ENCODE data around the gene SPATA1.

DNA sequence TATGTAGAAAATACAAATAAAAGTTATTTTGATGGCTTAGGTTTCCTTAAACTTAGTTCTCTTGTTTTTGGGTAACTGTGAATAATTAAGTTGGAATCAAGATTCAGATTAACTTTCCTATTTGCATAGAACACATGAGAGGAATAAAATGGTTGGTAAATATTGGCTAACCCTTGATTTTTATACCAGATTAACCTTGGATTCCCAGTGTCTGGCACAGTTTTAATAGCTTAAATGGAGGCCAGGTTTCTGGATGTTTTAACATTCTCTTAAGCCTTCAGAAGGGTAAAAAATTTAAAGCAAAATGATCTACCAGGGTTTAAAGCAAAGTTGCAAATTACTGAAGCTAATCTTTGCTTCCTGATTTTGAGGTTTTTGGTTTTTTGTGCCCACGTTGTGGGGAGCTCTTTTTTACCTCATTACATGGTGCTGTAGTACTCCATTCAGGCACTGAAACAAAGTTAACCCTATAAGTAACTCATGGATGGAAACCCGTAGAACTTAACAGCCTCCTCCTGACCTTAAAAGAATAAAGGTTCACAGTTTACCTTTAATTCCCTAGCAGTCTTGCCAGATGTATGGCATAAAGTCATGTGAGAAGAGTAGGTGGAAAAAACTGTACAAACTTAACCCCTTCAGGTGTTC, 8.4 kb upstream of the SPATA1 start:
- TF ChIP-seq CTCF (IDR thresholded peaks at IDR 0.05) (no peak), EP300 (IDR thresholded peaks at IDR 0.05) (no peak), POLR2AphosphoS5 (IDR thresholded peaks at IDR 0.05) (no peak)

Data from sigmoid colon (tissue), 4 donors.